Ascending aorta (tissue), 2 donors: ENCODE measurements around the gene TRIM24. TPM values are rescaled to one million over a fixed set of nuclear protein-coding genes. Genes with fewer than 3 reads are reported as not detected.

Experiments
- DNase-seq, 2 donors: peaks; one replicate each; pipeline ENCODE4 v3.0.0-alpha.2; 2019; ENCODE audit warnings: low spot score in 2 of 2
- H3K27ac ChIP-seq, 2 donors: fragments of 200-600 bp; sonication (generic); one replicate each; pipeline ENCODE4 v1.5.1; 2016 to 2017; ENCODE audit warnings: mild to moderate bottlenecking in 1 of 2
- H3K27me3 ChIP-seq: fragments of 200-600 bp; sonication (generic); one replicate; pipeline ENCODE4 v1.5.1; 2017
- H3K36me3 ChIP-seq, 2 donors: fragments of 200-600 bp; sonication (generic); one replicate each; pipeline ENCODE4 v1.5.1; 2016
- H3K4me1 ChIP-seq, 2 donors: fragments of 200-600 bp; sonication (generic); one replicate each; pipeline ENCODE4 v1.5.1; 2016 to 2017; ENCODE audit warnings: mild to moderate bottlenecking in 1 of 2
- H3K4me3 ChIP-seq, 2 donors: fragments of 200-600 bp; sonication (generic); one replicate each; pipeline ENCODE4 v1.5.1; 2016 to 2017; ENCODE audit warnings: mild to moderate bottlenecking in 1 of 2
- H3K9me3 ChIP-seq, 2 donors: fragments of 200-600 bp; sonication (generic); one replicate each; pipeline ENCODE4 v1.5.1; 2016
- intact Hi-C: fragments of 100-400 bp; cut with DNase I; formaldehyde crosslinking; loops from one replicate; pipeline ENCODE4 v1.15.1; 2023
- total RNA-seq: library from RNA; depleted of rRNA; stranded (reverse); fragments of >200 nt; gene quantifications from one replicate; pipeline ENCODE4 v1.1.0, GENCODE V29; 2016
- TF ChIP-seq, protein P1 (sequence below), 3 experiments: fragments of 200-600 bp in 2 of 3; fragments of 450-650 bp in 1 of 3; sonication (generic) in 2 of 3; IDR thresholded peaks; one replicate each; pipeline ENCODE4 v1.5.1; 2016 to 2019; ENCODE audit warnings: antibody characterized with exemption in 3 of 3, mild to moderate bottlenecking in 1 of 3, moderate library complexity in 1 of 3

TRIM24 gene
- total RNA-seq, 1 donor from 2014 or later: 2.3 TPM

- Histone ChIP-seq H3K36me3 (no peaks in the 10 kb centered on the region), H3K4me1 (no peaks in the 10 kb centered on the region), H3K27me3 (no peaks in the 10 kb centered on the region), H3K9me3 (no peaks in the 10 kb centered on the region), H3K4me3 (no peak overlapping the region), H3K27ac (no peak overlapping the region)
- intact Hi-C loops: no loop called here
- TF ChIP-seq, protein P1, sequence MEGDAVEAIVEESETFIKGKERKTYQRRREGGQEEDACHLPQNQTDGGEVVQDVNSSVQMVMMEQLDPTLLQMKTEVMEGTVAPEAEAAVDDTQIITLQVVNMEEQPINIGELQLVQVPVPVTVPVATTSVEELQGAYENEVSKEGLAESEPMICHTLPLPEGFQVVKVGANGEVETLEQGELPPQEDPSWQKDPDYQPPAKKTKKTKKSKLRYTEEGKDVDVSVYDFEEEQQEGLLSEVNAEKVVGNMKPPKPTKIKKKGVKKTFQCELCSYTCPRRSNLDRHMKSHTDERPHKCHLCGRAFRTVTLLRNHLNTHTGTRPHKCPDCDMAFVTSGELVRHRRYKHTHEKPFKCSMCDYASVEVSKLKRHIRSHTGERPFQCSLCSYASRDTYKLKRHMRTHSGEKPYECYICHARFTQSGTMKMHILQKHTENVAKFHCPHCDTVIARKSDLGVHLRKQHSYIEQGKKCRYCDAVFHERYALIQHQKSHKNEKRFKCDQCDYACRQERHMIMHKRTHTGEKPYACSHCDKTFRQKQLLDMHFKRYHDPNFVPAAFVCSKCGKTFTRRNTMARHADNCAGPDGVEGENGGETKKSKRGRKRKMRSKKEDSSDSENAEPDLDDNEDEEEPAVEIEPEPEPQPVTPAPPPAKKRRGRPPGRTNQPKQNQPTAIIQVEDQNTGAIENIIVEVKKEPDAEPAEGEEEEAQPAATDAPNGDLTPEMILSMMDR (IDR thresholded peaks at IDR 0.05): no peak
- DNase-seq: no peak
These were observed 143.7 kb downstream of the TRIM24 start for GRCh38 chr7:138603549-138604318.

GRCh38 chr7:138606236-138606635 lies 146.2 kb downstream of the TRIM24 start:
- H3K4me3 ChIP-seq: no peak overlapping the region
- no peaks in the 10 kb centered on the region for H3K4me1 ChIP-seq
- no peak overlapping the region for H3K27ac ChIP-seq
- no peaks in the 10 kb centered on the region for H3K9me3 ChIP-seq
- TF ChIP-seq, protein P1 (IDR thresholded peaks at IDR 0.05): no peak
- DNase-seq: no peak
- H3K27me3 ChIP-seq: no peaks in the 10 kb centered on the region
- H3K36me3 ChIP-seq: no peaks in the 10 kb centered on the region
- intact Hi-C loops: no loop called here

DNA sequence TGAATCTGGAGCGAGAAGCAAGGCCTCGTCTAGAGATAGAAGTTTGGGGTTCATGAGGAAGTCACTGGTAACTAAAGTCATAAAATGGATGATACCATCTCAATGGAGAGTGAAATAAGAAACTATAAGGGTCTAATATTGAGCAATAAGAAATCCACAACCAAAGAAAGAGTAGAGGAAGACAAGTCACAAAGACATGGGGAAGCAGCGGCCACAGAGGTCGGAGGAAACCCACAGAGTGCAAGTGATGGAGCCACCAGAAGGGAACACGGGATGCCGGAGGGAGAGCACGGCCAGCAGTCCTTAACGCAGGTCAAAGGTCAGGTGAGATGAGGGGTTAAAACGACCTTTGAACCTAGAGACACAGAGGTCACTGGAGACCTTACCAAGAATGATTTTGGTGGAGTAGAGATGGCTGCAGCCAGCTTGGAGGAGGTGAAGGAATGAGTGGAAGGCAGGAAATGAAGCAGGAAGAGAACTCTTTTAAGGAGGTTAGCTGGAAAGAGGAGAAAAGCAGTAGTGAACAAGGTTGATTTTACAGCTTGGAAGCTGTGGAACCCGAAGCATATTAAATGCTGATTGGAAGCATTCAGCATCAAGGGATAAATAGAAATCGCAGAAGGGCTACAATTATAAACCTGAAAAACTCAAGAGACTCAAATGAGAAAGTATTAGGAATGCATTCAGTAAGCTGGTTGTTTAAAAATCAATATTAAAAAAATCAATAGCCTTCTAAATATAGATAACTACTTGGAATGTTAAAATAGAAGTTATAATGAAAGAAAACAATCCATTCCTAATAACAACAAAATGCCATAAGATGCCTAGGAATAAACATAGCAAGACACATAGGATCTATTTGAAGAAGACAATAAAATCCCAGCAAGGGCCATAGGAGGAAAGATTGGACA lies 147.4 kb downstream of the TRIM24 start:
- Histone ChIP-seq H3K27me3 (no peaks in the 10 kb centered on the region), H3K27ac (no peak overlapping the region), H3K4me3 (no peak overlapping the region), H3K9me3 (no peaks in the 10 kb centered on the region), H3K36me3 (no peaks in the 10 kb centered on the region), H3K4me1 (no peaks in the 10 kb centered on the region)
- no peak for DNase-seq
- intact Hi-C loops: no loop called here
- TF ChIP-seq, protein P1 (IDR thresholded peaks at IDR 0.05): no peak

- no peaks in the 10 kb centered on the region for H3K4me1 ChIP-seq
- no peak for DNase-seq
- TF ChIP-seq, protein P1 (IDR thresholded peaks at IDR 0.05): no peak
- no peaks in the 10 kb centered on the region for H3K36me3 ChIP-seq
- H3K4me3 ChIP-seq: no peak overlapping the region
- no peak overlapping the region for H3K27ac ChIP-seq
- no peaks in the 10 kb centered on the region for H3K27me3 ChIP-seq
- intact Hi-C loops: no loop called here
- no peaks in the 10 kb centered on the region for H3K9me3 ChIP-seq
These were observed 148.2 kb downstream of the TRIM24 start for GRCh38 chr7:138608275-138608674.

GRCh38 chr7:138610671-138611170 lies 150.7 kb downstream of the TRIM24 start:
- intact Hi-C loops: no loop called here
- TF ChIP-seq, protein P1 (IDR thresholded peaks at IDR 0.05): no peak

More at GRCh38 chr7:138610671-138611170, 150.7 kb downstream of the TRIM24 start:
- Histone ChIP-seq H3K36me3 (no peaks in the 10 kb centered on the region), H3K27me3 (no peaks in the 10 kb centered on the region), H3K4me1 (no peaks in the 10 kb centered on the region), H3K27ac (no peak overlapping the region), H3K9me3 (no peaks in the 10 kb centered on the region), H3K4me3 (no peak overlapping the region)
- no peak for DNase-seq
